ENCODE measurements around the gene THAP10.
"Not testable (repeated sequence)": the region's sequence is repeated elsewhere in the genome, so short reads cannot be mapped to it uniquely, and the experiment has no call there.

THAP10 gene

GRCh38 chr15:70876683-70877082 lies 15.6 kb downstream of the THAP10 start:
- no peak for ATAC-seq
- DNase-seq: no peak

DNA sequence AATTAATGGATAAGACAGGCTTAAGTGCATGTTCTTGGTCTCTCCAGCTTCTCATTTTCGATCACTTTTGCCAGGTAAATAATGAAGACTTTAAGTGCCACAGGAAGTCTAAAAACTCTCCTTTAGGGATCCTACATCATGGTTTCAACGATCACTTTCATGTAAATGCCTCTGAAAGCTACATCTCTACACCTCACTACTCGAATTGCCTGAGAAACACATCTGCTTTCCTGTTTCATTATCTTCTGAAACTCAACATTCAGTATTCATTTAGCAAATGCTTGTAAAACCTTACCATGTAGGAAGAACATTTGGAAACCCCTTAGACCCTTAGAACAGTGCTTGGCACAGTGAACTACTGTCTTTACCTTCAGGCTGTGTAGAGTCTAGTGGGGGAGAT lies 16.2 kb downstream of the THAP10 start:
- ATAC-seq: no peak
- no peak for DNase-seq

- ATAC-seq (no peak), DNase-seq (no peak)
Observed at GRCh38 chr15:70875001-70875782, 17.0 kb downstream of the THAP10 start.

- ATAC-seq (no peak), DNase-seq (no peak)
Observed at GRCh38 chr15:70873232-70874054, 18.8 kb downstream of the THAP10 start.

DNA sequence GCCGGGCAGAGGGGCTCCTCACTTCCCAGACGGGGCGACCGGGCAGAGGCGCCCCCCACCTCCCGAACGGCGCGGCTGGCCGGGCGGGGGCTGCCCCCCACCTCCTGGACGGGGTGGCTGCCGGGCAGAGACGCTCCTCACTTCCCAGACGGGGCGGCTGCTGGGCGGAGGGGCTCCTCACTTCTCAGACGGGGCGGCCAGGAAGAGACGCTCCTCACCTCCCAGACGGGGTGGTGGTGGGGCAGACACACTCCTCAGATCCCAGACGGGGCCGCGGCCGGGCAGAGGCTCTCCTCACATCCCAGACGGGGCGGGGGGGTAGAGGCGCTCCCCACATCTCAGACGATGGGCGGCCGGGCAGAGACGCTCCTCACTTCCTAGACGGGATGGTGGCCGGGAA lies 20.7 kb downstream of the THAP10 start:
- DNase-seq, ATAC-seq: not testable (repeated sequence)

- no peak for ATAC-seq
- DNase-seq: no peak
Observed at GRCh38 chr15:70870051-70870450, 22.2 kb downstream of the THAP10 start.

DNA sequence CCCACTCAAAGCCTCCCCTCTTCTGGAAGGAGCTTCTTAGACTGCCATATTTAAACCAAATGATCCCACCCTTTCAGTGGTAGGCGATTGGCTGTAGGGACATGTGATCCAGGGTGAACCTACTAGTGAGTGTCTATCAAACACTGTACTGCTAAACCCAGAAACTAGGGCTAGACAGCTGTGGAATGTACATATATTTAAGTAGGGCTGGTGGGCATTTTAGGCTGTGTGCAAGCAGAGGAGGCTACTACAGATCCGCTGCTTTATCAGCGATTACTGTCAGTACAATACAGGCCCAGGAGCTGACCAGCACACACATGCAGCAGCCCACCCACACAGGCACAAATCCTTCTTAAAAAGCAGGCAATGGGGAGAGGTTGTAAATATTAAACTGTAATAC lies 22.9 kb downstream of the THAP10 start:
- ATAC-seq (no peak), DNase-seq (no peak)

GRCh38 chr15:70867911-70868467 lies 24.2 kb downstream of the THAP10 start:
- ATAC-seq: no peak
- no peak for DNase-seq

- ATAC-seq (no peak), DNase-seq (no peak)
Observed at GRCh38 chr15:70866982-70867641, 25.1 kb downstream of the THAP10 start.

- no peak for ATAC-seq
- DNase-seq: no peak
Observed at GRCh38 chr15:70863450-70864218, 28.6 kb downstream of the THAP10 start.

- ATAC-seq (no peak), DNase-seq (no peak)
Observed at GRCh38 chr15:70859998-70860397, 32.2 kb downstream of the THAP10 start.

DNA sequence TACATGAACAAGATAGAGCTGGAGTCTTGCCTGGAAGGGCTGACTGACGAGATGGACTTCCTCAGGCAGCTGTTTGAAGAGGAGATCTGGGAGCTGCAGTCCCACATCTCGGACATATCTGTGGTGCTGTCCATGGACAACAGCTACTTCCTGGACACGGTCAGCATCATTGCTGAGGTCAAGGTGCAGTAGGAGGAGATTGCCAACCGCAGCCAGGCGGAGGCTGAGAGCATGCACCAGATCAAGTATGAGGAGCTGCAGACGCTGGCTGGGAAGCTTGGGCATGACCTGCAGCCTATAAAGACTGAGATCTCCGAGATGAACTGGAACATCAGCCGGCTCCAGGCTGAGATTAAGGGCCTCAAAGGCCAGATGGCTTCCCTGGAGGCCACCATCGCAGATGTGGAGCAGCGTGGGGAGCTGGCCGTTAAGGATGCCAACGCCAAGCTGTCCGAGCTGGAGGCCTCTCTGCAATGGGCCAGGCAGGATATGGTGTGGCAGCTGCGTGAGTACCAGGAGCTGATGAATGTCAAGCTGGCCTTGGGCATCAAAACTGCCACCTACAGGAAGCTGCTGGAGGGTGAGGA lies 32.8 kb downstream of the THAP10 start:
- ATAC-seq: no peak
- no peak for DNase-seq

- not testable (repeated sequence) for ATAC-seq, DNase-seq
Observed at GRCh38 chr15:70858614-70859321, 33.5 kb downstream of the THAP10 start.

DNA sequence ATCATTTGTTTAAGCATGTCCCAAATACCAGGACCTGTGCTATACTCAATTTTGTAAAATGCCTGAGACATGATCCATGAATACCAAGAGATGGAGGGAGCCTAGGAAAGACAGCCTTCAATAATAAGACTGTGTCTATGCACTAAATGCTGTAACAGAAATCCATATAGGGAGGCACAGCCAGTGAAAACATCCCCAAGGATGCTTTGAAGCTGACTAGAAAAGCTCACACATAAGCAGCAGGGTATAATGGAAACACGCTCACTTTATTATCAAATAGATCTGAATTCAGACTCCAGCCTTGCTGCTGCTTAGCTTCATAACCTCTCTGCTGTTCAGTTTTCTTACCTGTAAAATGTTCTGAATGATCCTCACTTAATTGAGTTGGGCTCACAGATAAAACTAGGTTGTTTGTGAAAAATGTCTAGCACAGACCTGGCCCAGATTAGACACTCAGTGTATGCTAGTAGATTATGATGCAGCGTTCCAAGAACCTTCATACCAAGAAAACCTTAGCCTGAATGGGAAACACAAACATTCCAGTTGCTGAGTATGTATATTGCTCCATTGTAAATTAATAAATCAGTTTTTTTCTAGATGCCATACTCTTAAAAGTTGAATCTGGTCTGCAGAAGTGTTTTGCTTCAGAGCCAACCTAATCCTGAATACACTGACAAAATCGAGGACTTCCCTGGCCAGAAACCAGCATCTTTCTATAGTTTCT lies 34.5 kb downstream of the THAP10 start:
- no peak for DNase-seq
- ATAC-seq: no peak

DNA sequence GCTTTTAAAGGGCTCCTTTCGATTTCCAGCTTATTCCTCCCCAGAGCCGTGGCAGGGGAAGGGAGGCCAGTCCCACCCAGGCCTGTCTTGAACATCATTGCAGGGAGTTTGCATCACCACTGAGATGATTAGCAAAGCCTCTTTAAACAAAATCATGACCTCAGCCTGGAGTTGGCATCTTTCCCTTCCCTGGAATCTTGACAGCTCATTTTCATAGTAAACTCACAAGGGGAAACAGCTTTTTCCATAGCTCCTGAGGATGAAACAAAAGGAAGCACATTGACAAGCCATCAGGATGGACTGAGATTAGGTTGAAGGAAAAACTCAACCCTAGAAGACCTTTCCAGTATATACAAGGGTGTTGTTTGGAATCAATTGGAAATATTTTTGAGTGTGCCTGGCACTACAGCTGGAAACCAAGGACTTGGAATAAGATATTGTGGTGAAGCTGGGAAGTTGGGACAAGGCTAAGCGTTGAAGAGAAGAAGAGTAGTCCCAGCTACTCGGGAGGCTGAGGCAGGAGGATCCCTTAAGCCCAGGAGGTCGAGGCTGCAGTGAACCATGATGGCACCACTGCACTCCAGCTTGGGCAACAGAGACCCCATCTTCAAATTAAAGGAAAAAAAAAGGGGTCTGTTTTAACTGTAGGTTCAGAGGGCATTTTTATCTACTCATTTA lies 35.2 kb downstream of the THAP10 start:
- DNase-seq (no peak), ATAC-seq (no peak)

GRCh38 chr15:70856177-70856883 lies 35.9 kb downstream of the THAP10 start:
- ATAC-seq (no peak), DNase-seq (no peak)

GRCh38 chr15:70855764-70856163 lies 36.5 kb downstream of the THAP10 start:
- no peak for ATAC-seq

GRCh38 chr15:70854666-70854976 lies 37.6 kb downstream of the THAP10 start:
- ATAC-seq: no peak
- no peak for DNase-seq

More at GRCh38 chr15:70855764-70856163, 36.5 kb downstream of the THAP10 start:
- no peak for DNase-seq

All from stimulated activated naive CD8-positive, alpha-beta T cell treated with anti-CD3 and anti-CD28 coated beads, Interleukin-15, Interleukin-2, amounts not matched to agents 100 U/mL and 50 U/mL, for 24 hours (primary cell).